ENCODE measurements around the gene MRPS6. TPM values are rescaled to one million over a fixed set of nuclear protein-coding genes. Genes with fewer than 3 reads are reported as not detected.

MRPS6 gene
- total RNA-seq, 2 donors from 2014 or later: 221 to 282 TPM

DNA sequence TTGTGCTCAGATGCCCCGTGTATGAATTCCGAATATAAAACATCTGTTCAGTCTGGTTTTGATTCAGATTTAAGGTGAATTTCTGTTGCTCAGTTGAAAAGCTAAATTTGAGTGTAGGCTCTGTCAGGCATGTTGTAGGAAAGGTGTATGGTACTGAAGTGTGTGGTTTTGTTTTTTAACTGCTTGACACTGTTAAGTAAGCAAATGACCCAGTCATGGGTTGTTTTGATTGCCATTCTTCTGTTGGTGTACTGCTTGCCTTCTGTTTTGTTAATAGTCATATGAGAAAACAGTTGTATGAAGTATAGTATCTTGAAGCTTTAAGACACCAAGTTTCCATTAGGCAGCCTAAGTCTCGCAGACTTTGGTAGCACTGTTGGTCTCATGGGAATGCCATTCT, 10.0 kb downstream of the MRPS6 start:
- peaks cover 21% of the 10 kb centered on the region for H3K4me1 ChIP-seq (ENCODE audit: control insufficient read depth, insufficient read depth, low read length)
- TF ChIP-seq, protein P1, sequence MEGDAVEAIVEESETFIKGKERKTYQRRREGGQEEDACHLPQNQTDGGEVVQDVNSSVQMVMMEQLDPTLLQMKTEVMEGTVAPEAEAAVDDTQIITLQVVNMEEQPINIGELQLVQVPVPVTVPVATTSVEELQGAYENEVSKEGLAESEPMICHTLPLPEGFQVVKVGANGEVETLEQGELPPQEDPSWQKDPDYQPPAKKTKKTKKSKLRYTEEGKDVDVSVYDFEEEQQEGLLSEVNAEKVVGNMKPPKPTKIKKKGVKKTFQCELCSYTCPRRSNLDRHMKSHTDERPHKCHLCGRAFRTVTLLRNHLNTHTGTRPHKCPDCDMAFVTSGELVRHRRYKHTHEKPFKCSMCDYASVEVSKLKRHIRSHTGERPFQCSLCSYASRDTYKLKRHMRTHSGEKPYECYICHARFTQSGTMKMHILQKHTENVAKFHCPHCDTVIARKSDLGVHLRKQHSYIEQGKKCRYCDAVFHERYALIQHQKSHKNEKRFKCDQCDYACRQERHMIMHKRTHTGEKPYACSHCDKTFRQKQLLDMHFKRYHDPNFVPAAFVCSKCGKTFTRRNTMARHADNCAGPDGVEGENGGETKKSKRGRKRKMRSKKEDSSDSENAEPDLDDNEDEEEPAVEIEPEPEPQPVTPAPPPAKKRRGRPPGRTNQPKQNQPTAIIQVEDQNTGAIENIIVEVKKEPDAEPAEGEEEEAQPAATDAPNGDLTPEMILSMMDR (conservative IDR thresholded peaks at IDR 0.05): no peak
- H3K27me3 Mint-ChIP-seq (ENCODE audit: insufficient read depth): no peaks in the 10 kb centered on the region

DNA sequence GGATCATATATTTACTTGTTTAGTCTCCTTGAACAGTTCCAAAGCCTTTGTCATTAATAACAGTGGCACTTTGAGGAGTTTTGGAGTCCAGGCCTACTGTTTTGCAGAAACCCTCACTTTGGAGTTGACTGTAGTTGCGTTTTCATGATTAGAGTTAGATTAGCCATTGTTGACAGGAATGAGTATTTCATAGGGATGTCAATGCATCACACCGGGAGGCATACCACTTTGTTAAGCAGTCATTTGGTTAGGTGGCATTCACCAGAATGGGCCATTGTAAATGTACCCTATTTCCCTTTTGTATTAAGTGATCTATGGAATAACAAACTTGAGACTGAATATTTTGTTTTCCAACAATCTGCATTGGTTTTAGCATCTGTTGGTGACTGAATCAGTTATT, 11.8 kb downstream of the MRPS6 start:
- H3K27me3 ChIP-seq (ENCODE audit: control insufficient read depth, insufficient read depth, low read length, poor library complexity, severe bottlenecking): no peaks in the 10 kb centered on the region
- WGBS, 2 experiments (ENCODE audit: insufficient coverage in 1 of 2, insufficient read length in 1 of 2): 57 to 67% methylated on average over 1 to 2 of the region's 2 CpGs
- H3K27me3 Mint-ChIP-seq (ENCODE audit: insufficient read depth): no peaks in the 10 kb centered on the region
- no peak overlapping the region for H3K4me3 Mint-ChIP-seq
- H3K9ac ChIP-seq (ENCODE audit: extremely low read depth, low read length, poor library complexity, severe bottlenecking): no peak overlapping the region
- peaks cover 21% of the 10 kb centered on the region for H3K4me1 ChIP-seq (ENCODE audit: control insufficient read depth, insufficient read depth, low read length)
- peaks cover 50% of the 10 kb centered on the region for H3K4me1 Mint-ChIP-seq
- TF ChIP-seq, protein P1 (conservative IDR thresholded peaks at IDR 0.05): no peak
- DNase-seq: no peak
- H3K36me3 ChIP-seq (ENCODE audit: control insufficient read depth, insufficient read depth, low read length): peaks cover 82% of the 10 kb centered on the region
- peaks cover 35% of the 10 kb centered on the region for H3K36me3 Mint-ChIP-seq (ENCODE audit: low read depth)
- no peaks in the 10 kb centered on the region for H3K9me3 Mint-ChIP-seq
- no peak overlapping the region for H3K27ac ChIP-seq (ENCODE audit: low read depth, low read length)
- H3K27ac Mint-ChIP-seq: no peak overlapping the region
- H3K9me3 ChIP-seq (ENCODE audit: control insufficient read depth, low read length): no peaks in the 10 kb centered on the region
- peak overlapping the region; percentile 47 for H3K4me3 ChIP-seq (ENCODE audit: low read length)

More for the DNA sequence above, 10.0 kb downstream of the MRPS6 start:
- WGBS, 2 experiments (ENCODE audit: insufficient coverage in 1 of 2, insufficient read length in 1 of 2): 93 to 100% methylated on average over 3 of the region's 3 CpGs
- Mint-ChIP-seq H3K27ac (no peak overlapping the region), H3K36me3 (ENCODE audit: low read depth) (peaks cover 42% of the 10 kb centered on the region), H3K4me3 (no peak overlapping the region), H3K4me1 (peaks cover 66% of the 10 kb centered on the region), H3K9me3 (no peaks in the 10 kb centered on the region)
- no peak for DNase-seq
- Histone ChIP-seq H3K27me3 (ENCODE audit: control insufficient read depth, insufficient read depth, low read length, poor library complexity, severe bottlenecking) (no peaks in the 10 kb centered on the region), H3K36me3 (ENCODE audit: control insufficient read depth, insufficient read depth, low read length) (peaks cover 84% of the 10 kb centered on the region), H3K4me3 (ENCODE audit: low read length) (peak overlapping the region; percentile 21), H3K27ac (ENCODE audit: low read depth, low read length) (no peak overlapping the region), H3K9me3 (ENCODE audit: control insufficient read depth, low read length) (no peaks in the 10 kb centered on the region), H3K9ac (ENCODE audit: extremely low read depth, low read length, poor library complexity, severe bottlenecking) (no peak overlapping the region)

DNA sequence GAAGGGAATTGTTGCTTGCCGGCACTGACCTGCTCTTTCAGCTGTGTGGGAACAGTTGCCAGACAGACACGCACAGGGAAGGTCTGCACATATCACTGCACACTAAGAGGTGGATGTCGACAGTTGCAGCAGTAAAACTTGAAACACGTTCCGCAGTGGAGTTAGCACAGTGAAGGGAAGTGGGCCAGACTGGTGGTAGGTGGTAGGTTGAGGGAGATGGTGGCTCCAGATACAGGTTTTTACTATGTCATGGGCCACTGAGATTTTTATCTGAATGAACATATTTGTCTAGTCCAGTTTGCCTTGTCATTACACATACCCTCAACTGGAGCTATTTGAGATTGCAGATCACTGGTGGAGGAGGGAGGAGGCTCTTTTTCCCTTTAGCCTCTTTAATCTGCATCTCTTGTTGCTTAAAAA, 13.5 kb downstream of the MRPS6 start:
- H3K9me3 Mint-ChIP-seq: no peaks in the 10 kb centered on the region
- peaks cover 80% of the 10 kb centered on the region for H3K36me3 ChIP-seq (ENCODE audit: control insufficient read depth, insufficient read depth, low read length)
- no peak overlapping the region for H3K9ac ChIP-seq (ENCODE audit: extremely low read depth, low read length, poor library complexity, severe bottlenecking)
- peaks cover 43% of the 10 kb centered on the region for H3K4me1 Mint-ChIP-seq
- no peak for DNase-seq
- no peak overlapping the region for H3K4me3 Mint-ChIP-seq
- no peak overlapping the region for H3K4me3 ChIP-seq (ENCODE audit: low read length)
- H3K27me3 ChIP-seq (ENCODE audit: control insufficient read depth, insufficient read depth, low read length, poor library complexity, severe bottlenecking): no peaks in the 10 kb centered on the region
- peaks cover 14% of the 10 kb centered on the region for H3K4me1 ChIP-seq (ENCODE audit: control insufficient read depth, insufficient read depth, low read length)
- 95 to 96% methylated on average over 3 to 5 of the region's 5 CpGs for WGBS, 2 experiments (ENCODE audit: insufficient coverage in 1 of 2, insufficient read length in 1 of 2)
- H3K27ac ChIP-seq (ENCODE audit: low read depth, low read length): no peak overlapping the region
- no peaks in the 10 kb centered on the region for H3K9me3 ChIP-seq (ENCODE audit: control insufficient read depth, low read length)
- TF ChIP-seq, protein P1 (conservative IDR thresholded peaks at IDR 0.05): no peak
- peaks cover 24% of the 10 kb centered on the region for H3K36me3 Mint-ChIP-seq (ENCODE audit: low read depth)
- no peak overlapping the region for H3K27ac Mint-ChIP-seq
- no peaks in the 10 kb centered on the region for H3K27me3 Mint-ChIP-seq (ENCODE audit: insufficient read depth)
